Gastrocnemius medialis (tissue), 4 donors: ENCODE results near the gene NPAS1.

Experiments used
- POLR2A ChIP-seq, 2 donors: fragments of 450-650 bp; IDR thresholded peaks; one replicate each; pipeline ENCODE4 v1.6.1; 2017; ENCODE audit warnings: antibody characterized with exemption in 2 of 2, mild to moderate bottlenecking in 2 of 2, moderate library complexity in 2 of 2
- TF ChIP-seq, protein P1 (sequence below), 5 experiments: fragments of 450-650 bp in 3 of 5; fragments of 200-600 bp in 2 of 5; sonication (generic) in 2 of 5; IDR thresholded peaks in 4 of 5; conservative IDR thresholded peaks in 1 of 5; 1 replicate in 4 of 5; 2 replicates in 1 of 5; pipeline ENCODE4 v1.5.1; 2016 to 2019; ENCODE audit warnings: antibody characterized with exemption in 5 of 5, mild to moderate bottlenecking in 3 of 5, moderate library complexity in 3 of 5

- TF ChIP-seq, protein P1, sequence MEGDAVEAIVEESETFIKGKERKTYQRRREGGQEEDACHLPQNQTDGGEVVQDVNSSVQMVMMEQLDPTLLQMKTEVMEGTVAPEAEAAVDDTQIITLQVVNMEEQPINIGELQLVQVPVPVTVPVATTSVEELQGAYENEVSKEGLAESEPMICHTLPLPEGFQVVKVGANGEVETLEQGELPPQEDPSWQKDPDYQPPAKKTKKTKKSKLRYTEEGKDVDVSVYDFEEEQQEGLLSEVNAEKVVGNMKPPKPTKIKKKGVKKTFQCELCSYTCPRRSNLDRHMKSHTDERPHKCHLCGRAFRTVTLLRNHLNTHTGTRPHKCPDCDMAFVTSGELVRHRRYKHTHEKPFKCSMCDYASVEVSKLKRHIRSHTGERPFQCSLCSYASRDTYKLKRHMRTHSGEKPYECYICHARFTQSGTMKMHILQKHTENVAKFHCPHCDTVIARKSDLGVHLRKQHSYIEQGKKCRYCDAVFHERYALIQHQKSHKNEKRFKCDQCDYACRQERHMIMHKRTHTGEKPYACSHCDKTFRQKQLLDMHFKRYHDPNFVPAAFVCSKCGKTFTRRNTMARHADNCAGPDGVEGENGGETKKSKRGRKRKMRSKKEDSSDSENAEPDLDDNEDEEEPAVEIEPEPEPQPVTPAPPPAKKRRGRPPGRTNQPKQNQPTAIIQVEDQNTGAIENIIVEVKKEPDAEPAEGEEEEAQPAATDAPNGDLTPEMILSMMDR (IDR thresholded peaks at IDR 0.05 in 4 of 5, conservative IDR thresholded peaks at IDR 0.05 in 1 of 5): peak in 3 of 5 experiments; percentile 24 to 47 (median 42)
- no peak for TF ChIP-seq POLR2A (IDR thresholded peaks at IDR 0.05)
Measured at GRCh38 chr19:47002106-47002766, 17.4 kb upstream of the NPAS1 start.
